Hepatocyte (in vitro differentiated cells): ENCODE results near the gene HHAT. TPM values are rescaled to one million over a fixed set of nuclear protein-coding genes. Genes with fewer than 3 reads are reported as not detected.

Experiments used
- DNase-seq: peaks from one replicate; pipeline ENCODE4 v3.0.0-alpha.2; 2016; ENCODE audit warnings: low spot score
- H2AFZ ChIP-seq: fragments of 200-600 bp; sonication (generic); 2 replicates; pipeline ENCODE4 v1.6.0; 2016; ENCODE audit warnings: antibody characterized with exemption, mild to moderate bottlenecking
- H3K27ac ChIP-seq: fragments of 200-600 bp; sonication (generic); 2 replicates; pipeline ENCODE4 v1.5.1; 2016; ENCODE audit warnings: mild to moderate bottlenecking
- H3K27me3 ChIP-seq: fragments of 200-600 bp; sonication (generic); 2 replicates; pipeline ENCODE4 v1.6.1; 2016
- H3K36me3 ChIP-seq: fragments of 200-600 bp; sonication (generic); replicated peaks from 2 replicates; pipeline ENCODE4 v1.5.1; 2016; ENCODE audit warnings: low read depth; ENCODE audit not compliant: insufficient read depth
- H3K4me1 ChIP-seq: fragments of 200-600 bp; sonication (generic); 2 replicates; pipeline ENCODE4 v1.5.1; 2016; ENCODE audit warnings: mild to moderate bottlenecking, moderate library complexity; ENCODE audit not compliant: insufficient read depth
- H3K4me2 ChIP-seq: fragments of 200-600 bp; sonication (generic); 2 replicates; pipeline ENCODE4 v1.6.0; 2016
- H3K4me3 ChIP-seq: fragments of 200-600 bp; sonication (generic); 2 replicates; pipeline ENCODE4 v1.5.1; 2016; ENCODE audit warnings: mild to moderate bottlenecking
- H3K79me2 ChIP-seq: fragments of 200-600 bp; sonication (generic); 2 replicates; pipeline ENCODE4 v1.6.0; 2017; ENCODE audit warnings: mild to moderate bottlenecking
- H3K9me2 ChIP-seq: fragments of 200-600 bp; sonication (generic); replicated peaks from 2 replicates; pipeline ENCODE4 v1.6.0; 2017; ENCODE audit warnings: mild to moderate bottlenecking; ENCODE audit not compliant: insufficient read depth
- H3K9me3 ChIP-seq: fragments of 200-600 bp; sonication (generic); 2 replicates; pipeline ENCODE4 v1.5.1; 2016; ENCODE audit warnings: low read depth, mild to moderate bottlenecking
- H4K20me1 ChIP-seq: fragments of 200-600 bp; sonication (generic); 2 replicates; pipeline ENCODE4 v1.6.0; 2016; ENCODE audit warnings: mild to moderate bottlenecking; ENCODE audit not compliant: insufficient read depth, poor library complexity, severe bottlenecking
- CTCF ChIP-seq: fragments of 200-600 bp; sonication (generic); IDR thresholded peaks from 2 replicates; pipeline ENCODE4 v1.5.1; 2016; ENCODE audit warnings: antibody characterized with exemption, mild to moderate bottlenecking; ENCODE audit not compliant: poor library complexity
- EZH2 ChIP-seq: fragments of 200-600 bp; sonication (generic); IDR thresholded peaks from 2 replicates; pipeline ENCODE4 v1.6.1; 2016; ENCODE audit warnings: antibody characterized with exemption, mild to moderate bottlenecking, borderline replicate concordance
- EZH2phosphoT487 ChIP-seq: fragments of 200-600 bp; sonication (generic); IDR thresholded peaks from one replicate; pipeline ENCODE4 v1.6.1; 2018; ENCODE audit warnings: antibody characterized with exemption, mild to moderate bottlenecking, low read depth, moderate library complexity; ENCODE audit not compliant: unreplicated experiment, severe bottlenecking
- WGBS: methylation state at CpG from one replicate; pipeline ENCODE4 v1.1.6; 2016; ENCODE audit warnings: low lambda C conversion rate; ENCODE audit errors: missing lambda C conversion rate; 5-methylcytosine and 5-hydroxymethylcytosine counted together
- polyA plus RNA-seq: library from polyadenylated mRNA; unstranded; fragments of >200 nt; fragmentation: Nextera tagmentation; extraction: Ambion mirVana; gene quantifications from 2 replicates; pipeline ENCODE4 v1.2.1, GENCODE V29; 2016
- total RNA-seq: library from RNA; depleted of rRNA; stranded (reverse); fragments of >200 nt; gene quantifications from 2 replicates; pipeline ENCODE4 v1.2.3, GENCODE V29; 2014

The HHAT gene
- total and polyA plus RNA-seq, 2 experiments from 2014 or later, result 5.3 to 6.3 TPM

- Histone ChIP-seq H3K79me2 (no peaks in the 10 kb centered on the region), H3K4me3 (no peak overlapping the region), H3K9me3 (no peaks in the 10 kb centered on the region), H3K4me2 (no peak overlapping the region), H3K27me3 (no peaks in the 10 kb centered on the region), H3K4me1 (peaks cover 3% of the 10 kb centered on the region), H3K36me3 (no peaks in the 10 kb centered on the region), H4K20me1 (no peaks in the 10 kb centered on the region), H3K9me2 (no peaks in the 10 kb centered on the region), H3K27ac (no peak overlapping the region), H2AFZ (no peak overlapping the region)
- TF ChIP-seq EZH2phosphoT487 (no peak), CTCF (no peak), EZH2 (no peak)
- DNase-seq, result no peak
- 87% methylated on average over 2 of the region's 2 CpGs for WGBS
These were observed 12.1 kb downstream of the HHAT start for GRCh38 chr1:210340841-210341240.

- DNase-seq, result no peak
- Histone ChIP-seq H3K4me1 (peaks cover 3% of the 10 kb centered on the region), H2AFZ (no peak overlapping the region), H3K79me2 (no peaks in the 10 kb centered on the region), H3K9me3 (no peaks in the 10 kb centered on the region), H3K27me3 (no peaks in the 10 kb centered on the region), H3K9me2 (no peaks in the 10 kb centered on the region), H3K4me3 (no peak overlapping the region), H3K4me2 (no peak overlapping the region), H3K27ac (no peak overlapping the region), H4K20me1 (no peaks in the 10 kb centered on the region), H3K36me3 (no peaks in the 10 kb centered on the region)
- no peak for TF ChIP-seq EZH2phosphoT487
- TF ChIP-seq EZH2, result no peak
- no peak for TF ChIP-seq CTCF
- WGBS, result 66% methylated on average over 14 of the region's 14 CpGs
These were observed 14.5 kb downstream of the HHAT start for GRCh38 chr1:210342986-210343780.

- 91% methylated on average over 9 of the region's 9 CpGs for WGBS
- Histone ChIP-seq H3K27me3 (no peaks in the 10 kb centered on the region), H3K9me2 (no peaks in the 10 kb centered on the region)
These were observed 16.0 kb downstream of the HHAT start for GRCh38 chr1:210344706-210345105.

More at GRCh38 chr1:210344706-210345105, 16.0 kb downstream of the HHAT start:
- TF ChIP-seq CTCF (no peak), EZH2phosphoT487 (no peak)
- Histone ChIP-seq H3K4me3 (no peak overlapping the region), H2AFZ (no peak overlapping the region), H3K79me2 (no peaks in the 10 kb centered on the region), H3K4me1 (peaks cover 3% of the 10 kb centered on the region), H3K4me2 (no peak overlapping the region), H4K20me1 (no peaks in the 10 kb centered on the region), H3K27ac (no peak overlapping the region), H3K9me3 (no peaks in the 10 kb centered on the region), H3K36me3 (no peaks in the 10 kb centered on the region)
- DNase-seq, result no peak
